Measurements from ENCODE around the gene GHITM.
"Not testable (repeated sequence)": the region's sequence is repeated elsewhere in the genome, so short reads cannot be mapped to it uniquely, and the experiment has no call there.

GHITM gene

DNA sequence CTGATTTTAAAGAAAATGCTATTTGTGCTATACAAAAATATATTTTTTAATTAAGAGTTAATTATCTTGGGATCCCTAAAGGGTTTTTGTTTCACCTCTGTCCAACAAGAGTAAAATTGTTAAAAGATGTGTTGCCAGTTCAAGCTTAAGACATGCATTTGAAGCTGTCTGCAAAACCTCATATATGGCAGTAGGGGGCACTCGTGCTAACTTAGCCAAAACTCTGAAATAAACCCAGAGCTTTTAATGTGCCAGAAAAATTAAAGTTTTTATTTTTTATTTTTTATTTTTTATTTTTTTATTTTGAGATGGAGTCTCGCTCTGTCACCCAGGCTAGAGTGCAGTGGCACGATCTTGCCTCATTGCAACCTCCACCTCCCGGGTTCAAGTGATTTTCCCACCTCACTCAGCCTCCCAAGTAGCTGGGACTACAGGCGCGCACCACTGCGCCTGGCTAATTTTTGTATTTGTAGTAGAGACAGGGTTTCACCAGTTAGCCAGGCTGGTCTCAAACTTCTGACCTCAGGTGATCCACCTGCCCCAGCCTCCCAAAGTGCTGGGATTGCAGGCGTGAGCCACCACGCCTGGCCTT lies 8.8 kb downstream of the GHITM start:
- DNase-seq: not testable (repeated sequence)

DNA sequence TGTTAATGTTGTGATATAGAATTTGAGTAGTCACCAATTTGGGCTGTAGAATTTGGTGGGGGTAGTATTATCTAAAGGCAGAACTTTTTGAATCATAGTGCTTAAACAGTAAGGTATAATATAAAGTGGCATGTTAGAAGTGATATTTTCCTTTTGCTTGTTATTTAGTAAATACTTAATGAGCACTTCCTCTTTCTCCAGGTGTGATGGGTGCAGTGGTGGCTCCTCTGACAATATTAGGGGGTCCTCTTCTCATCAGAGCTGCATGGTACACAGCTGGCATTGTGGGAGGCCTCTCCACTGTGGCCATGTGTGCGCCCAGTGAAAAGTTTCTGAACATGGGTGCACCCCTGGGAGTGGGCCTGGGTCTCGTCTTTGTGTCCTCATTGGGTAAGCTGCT lies 10.5 kb downstream of the GHITM start:
- DNase-seq: no peak

DNA sequence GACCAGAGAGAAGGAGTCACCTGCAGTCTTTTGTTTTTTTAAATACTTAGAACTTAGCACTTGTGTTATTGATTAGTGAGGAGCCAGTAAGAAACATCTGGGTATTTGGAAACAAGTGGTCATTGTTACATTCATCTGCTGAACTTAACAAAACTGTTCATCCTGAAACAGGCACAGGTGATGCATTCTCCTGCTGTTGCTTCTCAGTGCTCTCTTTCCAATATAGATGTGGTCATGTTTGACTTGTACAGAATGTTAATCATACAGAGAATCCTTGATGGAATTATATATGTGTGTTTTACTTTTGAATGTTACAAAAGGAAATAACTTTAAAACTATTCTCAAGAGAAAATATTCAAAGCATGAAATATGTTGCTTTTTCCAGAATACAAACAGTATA lies 13.5 kb downstream of the GHITM start:
- no peak for DNase-seq

DNA sequence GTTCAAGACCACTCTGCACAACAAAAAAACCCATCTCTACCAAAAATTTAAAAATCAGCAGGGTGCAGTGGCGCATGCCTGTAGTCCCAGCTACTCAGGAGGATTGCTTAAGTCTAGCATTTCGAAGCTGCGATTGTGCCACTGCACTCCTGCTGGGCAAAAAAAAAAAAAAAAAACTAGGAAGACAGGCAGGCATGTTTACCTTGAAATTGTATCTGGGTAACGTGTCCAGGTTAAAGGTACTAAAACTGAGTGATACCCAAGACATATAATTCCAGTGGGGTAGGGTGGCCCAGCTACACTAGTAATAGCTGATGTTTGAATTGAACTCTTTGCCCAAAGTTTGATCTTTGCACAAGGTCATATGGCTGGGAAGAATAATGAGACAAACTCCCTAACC lies 16.2 kb downstream of the GHITM start:
- DNase-seq: no peak

DNA sequence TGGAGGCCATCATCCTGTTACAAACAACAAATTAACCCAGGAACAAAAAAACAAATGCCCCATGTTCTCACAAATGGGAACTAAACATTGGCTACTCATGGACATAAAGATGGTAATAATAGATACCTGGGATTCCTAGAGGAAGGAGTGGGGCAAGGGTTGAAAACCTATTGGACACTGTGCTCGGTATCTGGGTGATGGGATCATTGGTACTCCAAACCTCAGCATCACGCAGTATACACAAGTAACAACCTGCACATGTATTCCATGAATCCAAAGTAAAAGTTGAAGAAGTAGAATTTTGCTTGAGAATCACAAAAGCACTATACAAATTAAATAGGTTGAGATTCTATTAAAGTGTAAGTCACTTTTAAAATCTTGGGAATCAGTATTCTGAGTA lies 16.7 kb downstream of the GHITM start:
- no peak for DNase-seq

DNA sequence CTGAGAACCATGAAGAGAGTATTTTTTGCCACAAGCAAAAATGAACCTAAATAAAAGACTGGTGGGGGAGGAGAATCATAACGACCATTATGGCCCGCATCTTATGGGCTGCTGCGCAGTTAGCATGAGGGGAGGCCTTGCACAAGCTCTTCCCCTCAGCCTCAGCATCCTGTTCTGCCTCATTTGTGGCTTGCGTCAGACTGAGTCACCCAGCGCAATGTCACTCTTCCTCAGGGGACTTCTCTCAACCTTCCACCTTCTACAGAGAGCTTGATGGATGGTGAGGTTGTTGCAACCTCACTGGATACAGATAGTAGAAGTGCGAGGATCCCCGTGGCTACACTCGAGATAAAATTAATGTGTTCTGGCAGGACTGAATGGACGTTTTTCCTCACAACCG lies 17.5 kb downstream of the GHITM start:
- DNase-seq: no peak

DNA sequence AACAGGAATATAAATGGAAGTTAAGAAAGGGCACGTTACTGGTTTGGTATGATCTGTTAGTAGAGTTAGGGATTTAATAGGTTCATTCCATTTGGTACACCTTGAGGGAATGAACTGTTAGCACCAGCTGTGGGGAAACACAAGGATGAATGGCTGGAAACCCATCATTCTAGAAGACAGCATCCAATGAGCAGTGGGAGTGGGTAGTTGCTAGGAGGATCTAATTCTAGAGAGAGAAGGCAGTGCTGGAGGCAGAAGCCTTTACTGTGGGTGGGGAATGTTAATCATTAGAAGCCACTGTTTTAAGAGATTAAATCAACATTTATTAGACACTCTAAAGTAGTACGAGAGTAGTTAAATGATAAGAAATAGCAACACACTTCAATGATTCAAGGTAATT lies 18.8 kb downstream of the GHITM start:
- DNase-seq: no peak

DNA sequence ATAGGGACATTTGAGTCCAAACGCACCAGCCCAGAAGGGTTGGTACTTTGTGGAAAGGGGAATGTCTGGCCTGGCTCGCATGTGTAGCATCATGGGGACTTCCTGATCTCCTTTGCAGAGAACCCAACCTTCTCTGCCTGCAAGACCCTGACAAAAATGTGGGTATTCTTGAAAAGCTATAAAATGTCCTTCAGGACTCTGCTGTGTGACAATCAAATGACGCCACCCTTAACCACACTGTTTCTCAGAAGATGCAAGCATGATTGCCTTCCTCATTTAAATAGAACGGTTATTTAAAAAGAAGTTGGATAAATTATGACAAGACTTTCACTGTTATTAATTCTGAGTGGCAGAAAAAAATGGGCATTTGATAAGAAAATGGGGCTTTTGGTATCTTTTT lies 19.2 kb downstream of the GHITM start:
- DNase-seq: no peak

DNA sequence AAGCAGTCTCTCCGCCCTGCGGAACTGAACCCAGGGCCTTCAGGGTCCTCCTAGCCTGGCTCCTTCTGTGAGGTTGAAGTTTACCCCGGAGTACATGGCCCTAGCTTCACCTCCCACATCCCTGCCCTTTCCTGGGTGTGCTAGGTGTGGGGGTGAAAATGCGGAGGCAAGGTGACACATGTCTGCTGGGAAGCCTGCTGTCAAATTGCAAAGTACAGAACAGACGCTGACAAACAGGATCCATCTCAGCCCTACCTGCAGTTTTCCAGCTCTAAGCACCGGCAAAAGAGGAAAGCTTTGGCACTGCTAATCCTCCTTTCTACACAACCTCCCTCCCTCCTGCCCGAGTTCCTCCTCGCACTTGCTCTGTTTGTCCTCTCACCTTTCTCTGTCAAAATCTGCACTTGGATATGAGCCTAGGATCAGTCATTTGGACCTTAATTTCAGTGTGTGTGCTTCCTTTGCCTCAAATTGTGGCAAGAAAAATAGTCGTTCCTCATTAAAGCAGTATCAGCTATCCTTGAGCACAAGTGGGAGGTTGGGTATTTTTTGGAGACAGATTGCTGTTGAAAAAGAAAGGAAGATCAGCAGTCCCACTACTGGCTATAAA lies 19.9 kb downstream of the GHITM start:
- no peak for DNase-seq

DNA sequence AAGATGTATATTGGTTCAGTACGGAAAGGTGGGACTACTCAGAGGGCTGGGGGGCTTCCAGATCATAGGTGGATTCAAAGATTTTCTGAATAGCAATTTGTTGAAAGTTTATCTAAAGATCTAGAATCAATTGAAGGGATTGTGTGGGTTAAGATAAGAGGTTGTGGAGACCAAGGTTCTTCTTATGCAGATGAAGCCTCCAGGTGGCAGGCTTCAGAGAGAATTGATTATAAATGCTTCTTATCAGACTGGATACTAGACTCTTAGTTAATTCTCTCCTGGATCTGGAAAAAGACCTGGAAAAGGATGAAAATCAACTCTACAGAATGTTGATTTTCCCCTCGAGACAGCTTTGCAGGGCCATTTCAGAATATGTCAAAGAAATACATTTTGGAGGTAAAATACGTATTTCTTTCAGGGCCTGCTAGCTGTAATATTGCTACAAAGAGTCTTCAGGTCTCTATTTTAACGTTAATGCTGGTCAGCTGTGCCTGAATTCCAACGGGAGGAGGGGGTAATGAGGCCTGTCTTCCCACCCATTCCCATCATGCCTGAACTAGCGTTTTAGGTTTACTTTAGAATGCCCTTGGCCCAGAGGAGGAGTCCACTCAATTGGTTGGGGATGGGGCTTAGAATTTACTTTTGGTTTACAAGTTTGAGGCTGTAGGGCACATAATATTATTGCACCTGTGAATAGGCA lies 21.5 kb downstream of the GHITM start:
- DNase-seq: no peak

DNA sequence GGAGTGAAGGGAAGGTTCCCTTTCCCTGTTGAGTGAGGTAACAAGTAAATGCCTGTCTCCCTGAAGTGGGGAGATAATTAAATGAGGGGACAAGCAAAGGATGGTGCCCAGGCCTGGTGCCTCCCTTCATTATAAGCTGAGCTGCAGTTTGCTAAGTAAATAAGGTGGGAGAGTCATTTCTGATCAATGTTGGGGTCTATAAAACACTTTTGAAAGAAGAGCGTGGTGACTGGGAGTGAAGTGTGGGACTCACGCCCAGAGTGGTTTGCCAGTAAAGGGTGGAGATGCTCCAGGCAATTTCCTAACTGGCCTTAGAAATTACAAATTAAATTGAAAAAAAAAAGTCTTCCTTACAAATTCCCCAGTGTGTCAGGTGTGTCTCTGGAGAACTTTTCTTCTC lies 24.7 kb downstream of the GHITM start:
- DNase-seq: no peak

DNA sequence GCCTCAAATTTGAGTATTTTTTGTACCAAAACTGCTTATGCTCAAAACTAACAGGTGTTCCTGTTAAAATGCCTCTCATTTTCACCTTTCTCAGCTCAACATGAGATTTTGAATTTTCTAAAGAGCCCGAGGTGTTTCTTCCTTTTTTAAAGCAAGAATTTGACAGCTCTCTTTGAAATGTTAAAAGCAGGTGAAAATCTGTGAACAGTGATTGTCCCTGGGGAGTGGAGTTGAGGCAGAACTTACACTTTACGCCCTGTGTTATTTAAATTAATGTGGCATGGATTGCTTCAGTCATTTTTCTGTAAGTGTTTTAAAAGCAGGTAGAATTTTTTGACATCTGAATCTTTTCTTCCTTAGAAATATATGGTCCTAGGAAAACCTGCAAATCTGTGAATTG lies 25.1 kb downstream of the GHITM start:
- no peak for DNase-seq

DNA sequence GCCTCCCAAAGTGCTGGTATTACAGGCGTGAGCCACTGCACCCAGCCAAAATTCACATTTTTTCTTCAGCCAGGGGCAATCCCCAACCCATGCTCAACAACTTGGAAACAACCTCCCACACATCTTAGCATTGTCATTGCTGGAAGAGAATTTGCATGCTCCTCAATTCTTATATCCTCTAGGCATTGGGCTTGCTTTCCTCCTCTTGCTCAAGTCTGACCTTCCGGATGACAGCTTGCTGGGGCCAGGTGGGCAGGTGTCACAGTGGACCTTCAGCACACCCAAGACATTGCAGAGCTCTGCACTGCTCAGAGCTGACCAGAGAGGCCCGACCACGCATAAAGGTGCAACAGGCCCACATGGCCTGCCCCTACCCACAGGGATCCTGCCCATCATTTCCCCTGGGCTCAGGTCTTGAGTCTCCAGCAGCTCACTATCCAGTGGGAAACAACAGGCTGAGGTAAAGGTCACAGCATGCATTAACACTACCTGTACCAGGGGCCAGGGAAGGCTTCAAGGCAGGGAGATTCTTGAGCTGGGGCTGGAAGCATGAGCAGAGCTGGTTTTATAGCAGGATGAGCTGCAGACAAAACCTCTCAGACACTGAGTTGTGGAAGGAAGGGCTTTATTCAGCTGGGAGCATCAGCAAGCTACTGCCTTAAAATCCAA lies 27.4 kb downstream of the GHITM start:
- DNase-seq: no peak

DNA sequence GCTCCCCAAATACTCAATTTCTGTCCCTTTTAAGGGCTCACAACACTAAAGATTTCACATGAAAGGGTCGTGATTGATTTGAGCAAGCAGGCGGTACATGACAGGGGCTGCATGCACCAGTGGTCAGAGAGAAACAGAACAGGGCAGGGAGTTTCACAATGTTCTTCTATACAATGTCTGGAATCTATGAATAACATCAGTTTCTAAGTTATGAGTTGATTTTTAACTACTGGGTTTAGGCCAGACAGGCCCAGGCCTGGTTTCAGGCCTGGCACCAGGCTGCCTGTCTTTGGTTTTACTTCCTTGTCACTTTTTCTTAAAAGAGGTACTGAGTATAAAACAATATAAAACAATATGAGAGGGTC lies 28.0 kb downstream of the GHITM start:
- not testable (repeated sequence) for DNase-seq

DNA sequence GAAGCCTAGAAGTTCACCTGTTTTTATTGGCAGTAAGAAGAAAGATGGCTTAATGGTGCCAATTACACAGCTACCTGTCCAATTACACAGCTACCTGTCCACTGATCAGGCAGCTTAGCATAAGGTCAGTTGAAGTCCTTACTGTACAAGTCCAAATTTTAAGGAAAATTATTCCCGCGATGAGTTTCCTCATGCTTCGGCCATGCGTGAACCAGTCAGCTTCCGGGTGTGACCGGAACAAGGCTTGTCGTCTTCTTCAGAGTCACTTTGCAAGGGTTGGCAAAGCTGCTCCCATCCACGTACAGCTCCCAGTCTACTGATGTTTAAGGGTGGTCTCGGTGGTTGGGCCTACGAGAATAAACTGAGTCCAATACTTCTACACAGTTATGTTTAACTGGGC lies 29.1 kb downstream of the GHITM start:
- not testable (repeated sequence) for DNase-seq

DNA sequence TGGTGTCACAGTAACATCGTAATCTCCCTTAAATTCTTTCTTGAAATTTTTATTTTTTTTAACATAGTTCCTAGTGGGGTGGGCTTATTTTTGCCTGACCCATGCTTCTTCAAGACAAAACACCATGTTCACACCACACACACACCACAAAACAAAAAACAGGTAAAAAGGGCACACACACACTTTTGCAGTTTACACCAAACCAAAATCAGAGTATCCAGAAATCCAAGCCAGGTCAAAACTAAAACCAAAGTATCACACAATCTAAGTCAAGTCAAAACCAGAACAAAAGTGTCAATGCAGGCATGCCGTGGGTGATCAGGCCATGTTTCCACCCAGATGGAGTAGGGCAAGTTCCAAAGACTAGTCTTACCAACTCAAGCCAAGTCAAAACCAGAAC lies 31.9 kb downstream of the GHITM start:
- DNase-seq: not testable (repeated sequence)

DNA sequence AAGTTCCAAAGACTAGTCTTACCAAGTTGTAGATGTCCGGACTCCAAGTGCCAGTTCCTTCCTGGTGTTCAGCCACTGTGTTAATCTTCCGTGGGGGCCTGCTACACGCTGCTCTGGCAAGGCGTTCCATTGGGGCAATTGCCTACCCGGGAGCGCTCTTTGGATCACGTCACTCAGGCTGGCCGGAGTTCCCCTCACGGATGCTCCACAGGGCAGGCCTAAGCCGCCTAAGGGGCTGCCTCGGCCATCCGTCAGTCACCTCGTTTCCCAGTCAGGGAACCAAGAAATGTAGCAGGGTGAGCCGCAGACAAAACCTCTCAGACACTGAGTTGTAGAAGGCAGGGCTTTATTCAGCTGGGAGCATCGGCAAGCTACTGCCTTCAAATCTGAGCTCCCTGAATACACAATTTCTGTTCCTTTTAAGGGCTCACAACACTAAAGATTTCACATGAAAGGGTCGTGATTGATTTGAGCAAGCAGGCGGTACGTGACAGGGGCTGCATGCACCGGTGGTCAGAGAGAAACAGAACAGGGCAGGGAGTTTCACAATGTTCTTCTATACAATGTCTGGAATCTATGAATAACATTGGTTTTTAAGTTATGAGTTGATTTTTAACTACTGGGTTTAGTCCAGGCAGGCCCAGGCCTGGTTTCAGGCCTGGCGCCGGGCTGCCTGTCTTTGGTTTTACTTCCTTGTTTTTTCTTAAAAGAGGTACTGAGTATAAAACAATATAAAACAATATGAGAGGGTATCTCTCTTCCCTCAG lies 32.6 kb downstream of the GHITM start:
- DNase-seq: not testable (repeated sequence)

DNA sequence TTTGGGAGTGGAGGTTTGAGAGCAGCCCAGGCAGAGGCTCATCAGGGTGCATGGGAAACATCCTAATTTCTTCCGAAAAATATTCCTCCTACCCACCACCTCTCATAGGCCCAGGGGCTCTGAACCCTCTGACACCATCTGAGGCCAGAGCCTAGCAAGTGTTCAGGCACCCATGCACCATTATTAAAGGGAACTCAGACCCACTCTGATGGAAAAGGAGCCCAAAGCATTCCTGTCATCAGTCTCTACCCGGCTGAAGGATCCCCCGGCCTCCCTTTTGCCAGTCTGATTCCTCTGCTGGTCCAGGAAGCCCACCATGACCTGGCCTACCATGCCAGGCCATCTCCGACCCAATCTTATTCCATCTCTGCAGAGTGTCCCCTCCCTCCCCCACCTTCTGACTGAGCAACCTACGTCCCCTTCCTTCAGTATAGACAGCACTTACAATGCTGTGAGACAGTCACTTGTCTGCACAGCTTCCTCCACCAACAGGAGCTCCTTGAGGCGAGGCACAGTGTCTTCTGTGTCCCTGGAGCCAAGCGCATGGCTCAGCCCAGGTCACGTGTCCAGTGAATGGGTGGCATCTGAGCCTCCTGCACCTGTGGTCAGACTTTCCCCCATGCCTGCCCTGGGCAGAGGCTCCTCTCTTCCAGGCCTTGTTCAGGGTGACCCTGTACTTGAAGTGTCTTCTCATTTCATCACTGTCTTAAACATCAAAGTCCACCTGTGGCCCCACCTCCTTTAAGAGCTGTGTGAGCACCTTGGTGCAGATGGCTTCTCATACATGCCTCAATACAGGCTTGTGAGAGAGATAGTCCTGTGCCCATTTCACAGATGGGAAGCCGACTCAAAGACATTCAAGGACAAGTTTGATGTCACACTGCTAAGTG lies 33.4 kb downstream of the GHITM start:
- DNase-seq: no peak

DNA sequence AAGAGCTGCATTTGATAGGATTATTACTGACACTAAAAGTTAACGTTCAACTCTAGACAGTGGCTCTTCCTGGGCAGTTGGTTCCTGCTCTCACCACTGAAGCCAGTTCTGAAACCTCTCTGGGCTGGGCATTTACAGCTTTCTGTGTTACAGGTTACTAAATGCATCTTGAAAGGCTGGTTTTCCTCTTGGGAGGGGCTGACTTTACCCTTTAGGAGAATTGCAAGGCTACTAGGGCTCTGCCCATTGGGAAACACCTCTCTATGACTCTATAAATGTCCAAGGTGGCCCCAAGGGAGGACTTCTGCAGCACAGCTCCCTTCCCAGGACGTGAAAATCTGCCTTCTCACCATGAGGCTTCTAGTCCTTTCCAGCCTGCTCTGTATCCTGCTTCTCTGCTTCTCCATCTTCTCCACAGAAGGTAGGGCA lies 34.2 kb downstream of the GHITM start, which contains the start of gene GPR15LG:
GPR15LG (plus strand) TSS at position 301 of the 429 bp plus-strand sequence; CDS start at position 352, 51 bp downstream.
- no peak for DNase-seq

DNA sequence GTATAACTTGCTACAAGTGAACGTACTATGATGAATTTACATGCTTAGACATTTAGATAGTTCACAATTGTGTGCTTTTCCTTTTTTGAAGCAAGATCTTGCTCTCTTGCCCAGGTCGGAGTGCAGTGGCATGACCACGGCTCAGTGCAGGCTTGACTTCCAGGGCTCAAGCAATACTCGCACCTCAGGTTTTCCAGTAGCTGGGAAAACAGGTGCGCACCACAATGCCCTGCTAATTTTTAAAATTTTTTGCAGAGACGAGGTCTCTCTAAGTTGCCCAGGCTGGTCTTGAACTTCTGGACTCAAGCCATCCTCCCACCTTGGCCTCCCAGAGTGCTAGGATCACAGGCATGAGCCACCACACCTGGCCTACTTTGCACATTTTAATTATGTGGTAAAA lies 36.1 kb downstream of the GHITM start:
- DNase-seq: no peak

DNA sequence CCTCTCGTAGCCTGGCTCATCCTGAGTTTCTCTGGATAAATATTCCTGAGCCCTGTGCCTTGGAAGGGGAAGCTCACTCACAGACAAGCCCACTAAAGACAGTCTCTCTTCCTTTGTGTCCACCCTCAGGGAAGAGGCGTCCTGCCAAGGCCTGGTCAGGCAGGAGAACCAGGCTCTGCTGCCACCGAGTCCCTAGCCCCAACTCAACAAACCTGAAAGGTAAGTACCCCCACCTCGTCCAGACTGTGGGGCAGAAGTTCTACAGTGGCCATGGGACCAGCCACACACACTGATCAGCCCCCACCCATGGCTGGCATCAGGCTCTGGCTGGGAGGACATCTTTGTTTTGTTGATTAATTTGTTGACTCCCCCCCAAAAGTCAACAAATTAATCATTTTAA lies 37.0 kb downstream of the GHITM start:
- DNase-seq: no peak

DNA sequence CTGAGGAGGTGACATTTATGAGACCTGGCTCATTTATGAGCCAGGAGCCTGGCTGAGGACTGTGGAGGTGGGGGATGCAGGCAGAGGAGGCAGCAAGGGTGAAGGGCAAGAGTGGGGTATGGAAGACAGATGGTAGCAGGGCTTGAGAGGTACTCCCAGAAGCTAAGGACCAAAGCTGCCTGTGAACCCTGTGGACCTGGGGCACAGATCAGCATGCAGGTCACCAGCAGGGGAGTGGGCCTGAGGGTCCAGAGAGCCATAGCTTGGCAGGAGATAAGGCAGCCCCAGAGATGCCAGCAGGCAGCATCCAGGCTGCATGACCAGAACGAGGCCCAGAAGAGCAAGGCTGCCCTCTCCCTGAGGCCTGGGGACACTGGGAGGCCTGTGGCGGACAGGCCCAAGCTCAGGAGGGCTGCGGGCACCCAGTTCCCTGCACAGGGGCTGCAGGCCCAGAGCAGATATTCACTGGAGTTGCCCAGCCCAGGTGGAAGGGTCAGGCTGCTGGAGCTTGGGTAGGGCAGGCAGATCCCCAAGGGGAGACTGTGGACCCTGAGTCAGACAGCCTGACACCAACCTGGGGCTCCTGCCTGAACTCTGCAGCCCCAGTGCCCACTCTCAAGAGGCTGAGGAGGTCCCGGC lies 37.6 kb downstream of the GHITM start:
- no peak for DNase-seq
